ENCODE measurements around the gene MTUS2. TPM values are rescaled to one million over a fixed set of nuclear protein-coding genes. Genes with fewer than 3 reads are reported as not detected.
A peak's percentile ranks its signal among the peaks of the same experiment; 100 is the strongest.

Gene MTUS2
- total and polyA plus RNA-seq, 2 experiments from 2014 or later: 0.27 to 0.38 TPM

DNA sequence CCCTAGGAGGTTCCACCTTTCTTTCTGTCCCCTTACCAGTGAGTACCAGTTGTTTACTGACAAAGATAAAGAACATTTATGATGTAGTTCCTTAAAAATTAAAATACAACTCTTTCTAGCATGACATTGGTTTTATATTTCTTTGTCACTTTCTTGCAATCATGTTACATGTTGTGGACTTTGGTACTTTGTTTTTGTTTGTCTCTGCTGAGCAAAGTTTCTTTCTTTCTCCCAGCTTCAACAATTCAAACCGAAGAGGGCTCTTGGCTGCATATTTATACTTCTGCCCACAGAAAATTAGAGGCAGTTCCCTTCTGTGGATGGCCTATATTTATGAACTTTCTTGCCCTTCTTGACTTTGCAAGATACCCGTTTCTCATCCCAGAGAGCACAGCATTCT, 201.2 kb downstream of the MTUS2 start:
- H3K9me2 ChIP-seq (ENCODE audit: insufficient read depth): no peaks in the 10 kb centered on the region
- DNase-seq (ENCODE audit: low spot score) (no peak), ATAC-seq (no peak)
- Mint-ChIP-seq H3K9me3 (no peaks in the 10 kb centered on the region), H3K27ac (no peak overlapping the region), H3K4me1 (peaks cover 4% of the 10 kb centered on the region), H3K4me3 (no peak overlapping the region), H3K27me3 (ENCODE audit: insufficient read depth, low read depth, poor library complexity) (peaks cover 3% of the 10 kb centered on the region), H3K36me3 (ENCODE audit: low read depth) (peaks cover 2% of the 10 kb centered on the region; the same call in 1 of the 3 replicates)
- TF ChIP-seq ZNF331 (CRISPR knock-in tag; IDR thresholded peaks at IDR 0.05; ENCODE audit: low read depth) (no peak), JUNB (IDR thresholded peaks at IDR 0.05; ENCODE audit: unreplicated experiment) (no peak), STAT1 (IDR thresholded peaks at IDR 0.05; ENCODE audit: unreplicated experiment) (no peak), ZNF114 (CRISPR knock-in tag; IDR thresholded peaks at IDR 0.05) (no peak), EZH2 (IDR thresholded peaks at IDR 0.05; ENCODE audit: low read depth, unreplicated experiment) (no peak), CREB1 (CRISPR knock-in tag; IDR thresholded peaks at IDR 0.05; ENCODE audit: low read depth) (no peak), POLR2AphosphoS5 (IDR thresholded peaks at IDR 0.05; ENCODE audit: low read depth) (no peak)
- TF ChIP-seq, protein P1, sequence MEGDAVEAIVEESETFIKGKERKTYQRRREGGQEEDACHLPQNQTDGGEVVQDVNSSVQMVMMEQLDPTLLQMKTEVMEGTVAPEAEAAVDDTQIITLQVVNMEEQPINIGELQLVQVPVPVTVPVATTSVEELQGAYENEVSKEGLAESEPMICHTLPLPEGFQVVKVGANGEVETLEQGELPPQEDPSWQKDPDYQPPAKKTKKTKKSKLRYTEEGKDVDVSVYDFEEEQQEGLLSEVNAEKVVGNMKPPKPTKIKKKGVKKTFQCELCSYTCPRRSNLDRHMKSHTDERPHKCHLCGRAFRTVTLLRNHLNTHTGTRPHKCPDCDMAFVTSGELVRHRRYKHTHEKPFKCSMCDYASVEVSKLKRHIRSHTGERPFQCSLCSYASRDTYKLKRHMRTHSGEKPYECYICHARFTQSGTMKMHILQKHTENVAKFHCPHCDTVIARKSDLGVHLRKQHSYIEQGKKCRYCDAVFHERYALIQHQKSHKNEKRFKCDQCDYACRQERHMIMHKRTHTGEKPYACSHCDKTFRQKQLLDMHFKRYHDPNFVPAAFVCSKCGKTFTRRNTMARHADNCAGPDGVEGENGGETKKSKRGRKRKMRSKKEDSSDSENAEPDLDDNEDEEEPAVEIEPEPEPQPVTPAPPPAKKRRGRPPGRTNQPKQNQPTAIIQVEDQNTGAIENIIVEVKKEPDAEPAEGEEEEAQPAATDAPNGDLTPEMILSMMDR (conservative IDR thresholded peaks at IDR 0.05; ENCODE audit: low read depth in 2 of 2): no peak
- TF ChIP-seq, protein P2, sequence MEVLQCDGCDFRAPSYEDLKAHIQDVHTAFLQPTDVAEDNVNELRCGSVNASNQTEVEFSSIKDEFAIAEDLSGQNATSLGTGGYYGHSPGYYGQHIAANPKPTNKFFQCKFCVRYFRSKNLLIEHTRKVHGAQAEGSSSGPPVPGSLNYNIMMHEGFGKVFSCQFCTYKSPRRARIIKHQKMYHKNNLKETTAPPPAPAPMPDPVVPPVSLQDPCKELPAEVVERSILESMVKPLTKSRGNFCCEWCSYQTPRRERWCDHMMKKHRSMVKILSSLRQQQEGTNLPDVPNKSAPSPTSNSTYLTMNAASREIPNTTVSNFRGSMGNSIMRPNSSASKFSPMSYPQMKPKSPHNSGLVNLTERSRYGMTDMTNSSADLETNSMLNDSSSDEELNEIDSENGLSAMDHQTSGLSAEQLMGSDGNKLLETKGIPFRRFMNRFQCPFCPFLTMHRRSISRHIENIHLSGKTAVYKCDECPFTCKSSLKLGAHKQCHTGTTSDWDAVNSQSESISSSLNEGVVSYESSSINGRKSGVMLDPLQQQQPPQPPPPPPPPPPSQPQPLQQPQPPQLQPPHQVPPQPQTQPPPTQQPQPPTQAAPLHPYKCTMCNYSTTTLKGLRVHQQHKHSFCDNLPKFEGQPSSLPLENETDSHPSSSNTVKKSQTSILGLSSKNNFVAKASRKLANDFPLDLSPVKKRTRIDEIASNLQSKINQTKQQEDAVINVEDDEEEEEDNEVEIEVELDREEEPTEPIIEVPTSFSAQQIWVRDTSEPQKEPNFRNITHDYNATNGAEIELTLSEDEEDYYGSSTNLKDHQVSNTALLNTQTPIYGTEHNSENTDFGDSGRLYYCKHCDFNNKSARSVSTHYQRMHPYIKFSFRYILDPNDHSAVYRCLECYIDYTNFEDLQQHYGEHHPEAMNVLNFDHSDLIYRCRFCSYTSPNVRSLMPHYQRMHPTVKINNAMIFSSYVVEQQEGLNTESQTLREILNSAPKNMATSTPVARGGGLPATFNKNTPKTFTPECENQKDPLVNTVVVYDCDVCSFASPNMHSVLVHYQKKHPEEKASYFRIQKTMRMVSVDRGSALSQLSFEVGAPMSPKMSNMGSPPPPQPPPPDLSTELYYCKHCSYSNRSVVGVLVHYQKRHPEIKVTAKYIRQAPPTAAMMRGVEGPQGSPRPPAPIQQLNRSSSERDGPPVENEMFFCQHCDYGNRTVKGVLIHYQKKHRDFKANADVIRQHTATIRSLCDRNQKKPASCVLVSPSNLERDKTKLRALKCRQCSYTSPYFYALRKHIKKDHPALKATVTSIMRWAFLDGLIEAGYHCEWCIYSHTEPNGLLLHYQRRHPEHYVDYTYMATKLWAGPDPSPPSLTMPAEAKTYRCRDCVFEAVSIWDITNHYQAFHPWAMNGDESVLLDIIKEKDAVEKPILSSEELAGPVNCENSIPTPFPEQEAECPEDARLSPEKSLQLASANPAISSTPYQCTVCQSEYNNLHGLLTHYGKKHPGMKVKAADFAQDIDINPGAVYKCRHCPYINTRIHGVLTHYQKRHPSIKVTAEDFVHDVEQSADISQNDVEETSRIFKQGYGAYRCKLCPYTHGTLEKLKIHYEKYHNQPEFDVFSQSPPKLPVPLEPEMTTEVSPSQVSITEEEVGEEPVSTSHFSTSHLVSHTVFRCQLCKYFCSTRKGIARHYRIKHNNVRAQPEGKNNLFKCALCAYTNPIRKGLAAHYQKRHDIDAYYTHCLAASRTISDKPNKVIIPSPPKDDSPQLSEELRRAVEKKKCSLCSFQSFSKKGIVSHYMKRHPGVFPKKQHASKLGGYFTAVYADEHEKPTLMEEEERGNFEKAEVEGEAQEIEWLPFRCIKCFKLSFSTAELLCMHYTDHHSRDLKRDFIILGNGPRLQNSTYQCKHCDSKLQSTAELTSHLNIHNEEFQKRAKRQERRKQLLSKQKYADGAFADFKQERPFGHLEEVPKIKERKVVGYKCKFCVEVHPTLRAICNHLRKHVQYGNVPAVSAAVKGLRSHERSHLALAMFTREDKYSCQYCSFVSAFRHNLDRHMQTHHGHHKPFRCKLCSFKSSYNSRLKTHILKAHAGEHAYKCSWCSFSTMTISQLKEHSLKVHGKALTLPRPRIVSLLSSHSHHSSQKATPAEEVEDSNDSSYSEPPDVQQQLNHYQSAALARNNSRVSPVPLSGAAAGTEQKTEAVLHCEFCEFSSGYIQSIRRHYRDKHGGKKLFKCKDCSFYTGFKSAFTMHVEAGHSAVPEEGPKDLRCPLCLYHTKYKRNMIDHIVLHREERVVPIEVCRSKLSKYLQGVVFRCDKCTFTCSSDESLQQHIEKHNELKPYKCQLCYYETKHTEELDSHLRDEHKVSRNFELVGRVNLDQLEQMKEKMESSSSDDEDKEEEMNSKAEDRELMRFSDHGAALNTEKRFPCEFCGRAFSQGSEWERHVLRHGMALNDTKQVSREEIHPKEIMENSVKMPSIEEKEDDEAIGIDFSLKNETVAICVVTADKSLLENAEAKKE (CRISPR knock-in tag; IDR thresholded peaks at IDR 0.05): no peak
- H3K79me2 ChIP-seq (replicated peaks; ENCODE audit: insufficient read depth): no peaks in the 10 kb centered on the region
- no peaks in the 10 kb centered on the region for H3K36me3 ChIP-seq (ENCODE audit: insufficient read depth)
- no peaks in the 10 kb centered on the region for H3K4me1 ChIP-seq (ENCODE audit: insufficient read depth)
- peak overlapping the region; percentile 59; the same call in 1 of the 2 replicates for H2AFZ ChIP-seq
- no peaks in the 10 kb centered on the region for H4K20me1 ChIP-seq (replicated peaks; ENCODE audit: insufficient read depth)
- no peaks in the 10 kb centered on the region for H3F3A ChIP-seq (replicated peaks; ENCODE audit: low read depth)
- no peak overlapping the region for H3K27ac ChIP-seq (ENCODE audit: low read depth)
- no peak overlapping the region for H3K4me2 ChIP-seq
- H3K4me3 ChIP-seq: no peak overlapping the region
- no peaks in the 10 kb centered on the region for H3K27me3 ChIP-seq (ENCODE audit: insufficient read depth)
